ENCODE data around the gene CUL4B.
"Not testable (repeated sequence)": the region's sequence is repeated elsewhere in the genome, so short reads cannot be mapped to it uniquely, and the experiment has no call there.

Gene CUL4B

DNA sequence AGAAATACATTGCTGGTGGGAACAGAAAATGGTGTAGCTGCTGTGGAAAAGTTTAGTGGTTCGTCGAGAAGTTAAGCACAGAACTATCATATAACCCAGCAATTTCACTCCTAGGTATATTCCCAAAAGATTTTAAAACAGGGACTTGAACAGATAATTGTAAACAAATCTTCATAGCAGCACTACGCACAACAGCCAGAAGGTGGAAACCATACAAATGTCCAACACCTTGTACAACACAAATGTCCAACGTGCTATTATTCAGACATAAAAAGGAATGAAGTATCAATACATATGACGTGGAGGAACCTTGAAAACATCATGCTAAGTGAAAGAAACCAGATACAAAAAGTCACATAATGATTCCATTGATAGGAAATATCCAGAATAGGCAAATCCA is 37.9 kb downstream of the CUL4B start:
- DNase-seq (ENCODE audit: low spot score): no peak

DNA sequence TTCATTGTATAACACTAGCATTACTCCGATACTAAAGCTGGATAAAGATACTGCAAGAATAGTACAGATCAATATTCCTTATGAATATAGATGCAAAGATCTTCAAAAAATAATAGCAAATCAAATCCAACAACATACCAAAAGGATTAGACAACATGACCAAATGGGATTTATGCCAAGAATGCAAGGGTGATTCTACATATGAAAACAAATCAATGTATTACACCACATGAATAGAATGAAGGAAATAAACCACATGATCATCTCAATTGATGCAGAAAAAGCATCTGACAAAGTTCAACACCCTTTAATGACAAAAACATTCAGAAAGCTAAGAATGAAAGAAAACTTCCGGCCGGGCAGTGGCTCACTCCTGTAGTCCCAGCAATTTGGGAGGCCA is 42.8 kb downstream of the CUL4B start:
- DNase-seq (ENCODE audit: low spot score): no peak

GRCh38 chrX:120514236-120514635 is 46.5 kb downstream of the CUL4B start:
- peak; percentile 8 for DNase-seq (ENCODE audit: low spot score)

- no peak for DNase-seq (ENCODE audit: low spot score)
Observed at GRCh38 chrX:120512627-120513026, 48.1 kb downstream of the CUL4B start.

- DNase-seq (ENCODE audit: low spot score): no peak
Observed at GRCh38 chrX:120512222-120512621, 48.5 kb downstream of the CUL4B start.

- DNase-seq (ENCODE audit: low spot score): no peak
Observed at GRCh38 chrX:120504569-120504968, 56.2 kb downstream of the CUL4B start.

- DNase-seq (ENCODE audit: low spot score): no peak
Observed at GRCh38 chrX:120499301-120500072, 61.3 kb downstream of the CUL4B start.

- DNase-seq (ENCODE audit: low spot score): not testable (repeated sequence)
Observed at GRCh38 chrX:120490119-120490518, 70.6 kb downstream of the CUL4B start.

DNA sequence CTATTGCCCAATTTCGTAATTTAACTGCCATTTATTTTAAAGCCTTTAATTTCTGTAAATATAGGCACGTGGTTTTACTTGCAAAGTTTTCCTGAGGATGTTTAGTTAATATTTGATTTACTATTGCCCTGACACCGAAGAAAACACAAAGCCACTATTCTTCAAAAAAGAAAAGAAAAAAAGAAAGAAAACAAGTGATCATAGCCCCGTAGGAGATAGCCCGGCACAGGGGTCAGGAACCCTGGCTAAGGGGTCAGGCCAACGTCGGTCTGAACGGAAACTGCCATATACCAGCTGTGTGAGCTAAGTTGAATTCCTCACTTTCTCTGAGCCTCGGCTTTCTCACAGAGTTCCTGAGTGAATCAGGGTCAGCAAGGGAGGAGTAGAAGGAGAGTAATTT is 74.0 kb downstream of the CUL4B start:
- DNase-seq (ENCODE audit: low spot score): no peak

GRCh38 chrX:120485638-120486520 is 74.9 kb downstream of the CUL4B start:
- DNase-seq (ENCODE audit: low spot score): peak; percentile 73

GRCh38 chrX:120485315-120485637 is 75.5 kb downstream of the CUL4B start:
- DNase-seq (ENCODE audit: low spot score): no peak

- DNase-seq (ENCODE audit: low spot score): no peak
Observed at GRCh38 chrX:120477453-120477852, 83.3 kb downstream of the CUL4B start.

GRCh38 chrX:120476714-120477113 is 84.0 kb downstream of the CUL4B start:
- DNase-seq (ENCODE audit: low spot score): no peak

DNA sequence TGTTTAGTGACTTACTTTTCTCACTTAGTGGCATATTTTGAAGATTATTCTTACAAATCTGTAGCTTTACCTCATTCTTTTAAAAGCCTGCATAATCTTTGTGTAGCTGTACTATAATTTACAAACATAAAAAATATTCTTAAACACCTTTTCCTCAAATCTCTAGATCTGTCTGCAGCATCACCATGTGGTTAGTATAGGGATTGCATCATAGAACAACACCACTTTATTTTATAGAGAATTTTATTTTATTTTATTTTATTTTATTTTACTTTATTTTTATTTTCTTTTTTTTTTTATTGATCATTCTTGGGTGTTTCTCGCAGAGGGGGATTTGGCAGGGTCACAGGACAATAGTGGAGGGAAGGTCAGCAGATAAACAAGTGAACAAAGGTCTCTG is 85.3 kb downstream of the CUL4B start:
- DNase-seq (ENCODE audit: low spot score): peak; percentile 27
